Fibroblast of villous mesenchyme (primary cell): Measurements from ENCODE around the gene ASAP2. TPM values are rescaled to one million over a fixed set of nuclear protein-coding genes. Genes with fewer than 3 reads are reported as not detected.

Experiments
- DNase-seq: peaks from one replicate; pipeline ENCODE4 v3.0.0-alpha.2; 2010; ENCODE audit warnings: low read depth
- H3K4me3 ChIP-seq: 2 replicates; pipeline ENCODE4 v1.5.1; 2011; ENCODE audit warnings: low read depth, mild to moderate bottlenecking, low read length
- CTCF ChIP-seq: IDR thresholded peaks from 2 replicates; pipeline ENCODE4 v1.5.1; 2012; ENCODE audit warnings: low read depth, mild to moderate bottlenecking, low read length; ENCODE audit not compliant: insufficient read depth
- total RNA-seq: library from RNA; depleted of rRNA; stranded (reverse); fragments of >200 nt; gene quantifications from 2 replicates; pipeline ENCODE4 v1.2.3, GENCODE V29; 2012

Gene ASAP2
- total RNA-seq, 1 donor, result 66.5 TPM

- H3K4me3 ChIP-seq, result no peak overlapping the region
- DNase-seq, result no peak
- no peak for TF ChIP-seq CTCF
Measured at GRCh38 chr2:9230881-9231280, 24.3 kb downstream of the ASAP2 start.

DNA sequence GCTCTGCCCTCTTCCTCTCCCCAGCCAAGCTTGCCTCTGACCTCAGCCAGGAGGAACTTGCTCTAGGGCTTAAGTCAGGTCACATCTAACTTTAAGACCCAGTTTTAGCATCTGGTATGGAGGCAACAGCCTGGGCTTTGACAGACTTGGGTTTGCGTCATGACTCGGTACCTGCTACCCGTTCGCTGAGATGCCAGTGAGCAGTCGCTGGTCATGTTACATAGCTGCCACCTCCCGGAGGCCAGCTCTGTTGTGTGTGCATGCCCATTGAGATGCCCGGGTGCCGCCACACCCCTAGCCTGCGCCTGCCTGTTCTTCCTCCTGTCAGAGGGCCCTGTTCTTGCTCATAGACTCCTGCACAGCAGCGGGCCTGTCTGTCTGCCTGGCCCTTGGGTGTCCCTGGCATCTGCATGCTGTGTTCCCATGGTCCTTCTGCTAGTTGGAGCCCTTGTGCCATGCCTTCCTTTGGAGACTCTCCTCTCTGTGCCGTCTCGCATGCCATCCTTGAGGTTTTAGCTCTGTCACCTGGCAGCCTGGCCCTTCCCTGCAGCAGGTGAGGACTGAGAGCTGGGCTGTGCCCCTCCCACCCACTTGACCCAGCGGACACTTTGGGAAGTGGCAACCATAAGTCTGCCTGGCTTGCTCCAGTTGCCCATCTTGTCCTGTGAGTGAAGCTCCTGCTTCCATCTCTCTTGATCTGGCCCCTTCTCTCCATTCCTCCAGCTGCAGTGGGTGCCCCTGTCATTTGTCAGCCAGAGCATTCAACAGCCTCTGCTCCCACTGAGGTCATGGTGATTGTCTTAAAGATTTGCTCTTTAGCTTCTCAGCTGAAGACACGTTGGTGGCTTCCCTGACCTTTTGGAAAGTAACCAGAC, 24.9 kb downstream of the ASAP2 start:
- no peak for DNase-seq

GRCh38 chr2:9232166-9232479, 25.5 kb downstream of the ASAP2 start:
- DNase-seq, result no peak
- no peak overlapping the region for H3K4me3 ChIP-seq
- TF ChIP-seq CTCF, result no peak

More for the DNA sequence above, 24.9 kb downstream of the ASAP2 start:
- TF ChIP-seq CTCF, result no peak
- H3K4me3 ChIP-seq, result no peak overlapping the region

GRCh38 chr2:9232886-9233285, 26.3 kb downstream of the ASAP2 start:
- H3K4me3 ChIP-seq, result no peak overlapping the region
- TF ChIP-seq CTCF, result no peak
- no peak for DNase-seq

DNA sequence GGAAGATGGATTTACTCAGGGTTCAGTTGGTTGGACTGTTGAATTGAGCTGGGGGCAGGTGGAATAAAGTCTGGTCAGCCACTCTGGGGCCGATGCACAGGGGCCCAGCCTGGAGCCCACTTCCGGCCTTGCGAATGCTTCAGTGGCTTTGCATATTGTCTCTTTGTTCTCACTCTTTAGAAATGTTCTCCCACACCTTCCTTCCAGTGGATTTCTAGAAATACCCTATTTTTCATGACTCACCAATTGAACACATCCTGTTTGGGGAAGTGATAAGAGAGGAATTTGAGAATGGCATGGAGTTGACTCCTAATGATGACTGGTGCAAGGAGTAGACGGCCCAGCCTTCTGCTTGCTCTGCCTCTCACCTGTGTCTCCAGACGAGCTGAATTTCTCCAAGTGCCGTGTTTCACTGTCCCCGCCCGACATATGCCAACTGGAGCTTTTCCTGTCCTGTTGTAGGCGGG, 28.1 kb downstream of the ASAP2 start:
- TF ChIP-seq CTCF, result no peak
- peak overlapping the region; percentile 19 for H3K4me3 ChIP-seq
- peak; percentile 82 for DNase-seq

DNA sequence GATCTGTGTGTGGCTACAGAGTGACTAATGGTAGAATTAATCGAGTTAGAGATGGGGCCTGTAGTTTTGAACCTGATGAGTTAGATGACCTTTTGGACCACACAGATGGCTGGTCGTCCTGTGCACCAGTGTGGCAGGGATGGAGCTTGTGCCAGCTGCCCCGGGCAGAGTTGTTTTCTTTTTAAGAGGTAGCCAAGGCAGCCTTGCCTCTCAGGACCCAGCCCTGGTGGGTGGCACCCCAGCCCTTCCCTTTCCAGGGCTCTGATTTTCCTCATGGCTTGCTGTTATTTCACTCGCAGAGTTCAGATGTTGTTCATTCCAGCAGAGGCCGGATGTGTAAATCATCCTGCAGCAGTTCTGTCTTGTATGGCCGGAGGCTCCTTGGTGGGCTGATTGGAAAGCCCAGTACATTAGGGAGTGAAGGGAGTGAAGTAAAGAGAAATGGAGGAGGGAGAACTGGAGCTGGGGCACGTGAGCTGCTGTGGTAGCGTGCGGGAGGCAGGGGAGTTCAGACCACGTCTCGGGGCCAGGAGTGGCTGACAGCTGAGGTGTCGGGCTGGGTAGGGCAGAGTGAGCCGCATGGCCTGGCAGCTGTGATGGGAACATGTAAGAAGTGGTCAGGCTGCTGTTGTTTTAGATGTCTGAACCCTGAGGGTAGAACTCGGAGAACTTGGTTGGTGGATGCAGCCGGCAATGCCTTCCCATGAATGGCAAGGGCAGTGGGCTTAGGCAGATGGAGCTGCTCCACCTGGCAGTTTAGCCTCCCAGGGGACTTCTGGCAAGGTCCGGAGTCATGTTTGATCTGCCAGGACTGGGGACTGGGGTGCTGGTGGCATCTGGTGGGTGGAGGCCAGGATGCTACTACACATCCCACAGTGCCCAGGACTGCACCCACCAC, 28.8 kb downstream of the ASAP2 start:
- no peak for TF ChIP-seq CTCF
- DNase-seq, result peak; percentile 89
- peak overlapping the region; percentile 19 for H3K4me3 ChIP-seq
